Loucy (cell line): ENCODE measurements around the gene SCIMP.
"Not testable (repeated sequence)": the region's sequence is repeated elsewhere in the genome, so short reads cannot be mapped to it uniquely, and the experiment has no call there.

ENCODE experiments used
- H2AFZ ChIP-seq: fragments of 200-600 bp; sonication (generic); 2 replicates; pipeline ENCODE4 v1.6.0; 2016; ENCODE audit warnings: antibody characterized with exemption, mild to moderate bottlenecking, low read length, moderate library complexity
- H3F3A ChIP-seq: fragments of 200-600 bp; 2 replicates; pipeline ENCODE4 v1.6.0; 2016; ENCODE audit warnings: antibody characterized with exemption, low read depth, mild to moderate bottlenecking
- H3K27me3 ChIP-seq: fragments of 200-600 bp; sonication (generic); 2 replicates; pipeline ENCODE4 v1.6.1; 2014; ENCODE audit warnings: low read length, mild to moderate bottlenecking; ENCODE audit not compliant: insufficient read depth, poor library complexity, severe bottlenecking
- H3K36me3 ChIP-seq: fragments of 200-600 bp; sonication (generic); 2 replicates; pipeline ENCODE4 v1.6.1; 2016; ENCODE audit warnings: low read length; ENCODE audit not compliant: insufficient read depth
- H3K4me1 ChIP-seq: fragments of 200-600 bp; sonication (generic); 2 replicates; pipeline ENCODE4 v1.5.1; 2014; ENCODE audit warnings: low read length, mild to moderate bottlenecking; ENCODE audit not compliant: insufficient read depth, poor library complexity, severe bottlenecking
- H3K4me2 ChIP-seq: fragments of 200-600 bp; sonication (generic); 2 replicates; pipeline ENCODE4 v1.6.0; 2014; ENCODE audit warnings: antibody characterized with exemption, low read length, low read depth, mild to moderate bottlenecking; ENCODE audit not compliant: poor library complexity, severe bottlenecking
- H3K4me3 ChIP-seq: fragments of 200-600 bp; sonication (generic); 2 replicates; pipeline ENCODE4 v1.5.1; 2014; ENCODE audit warnings: low read length, mild to moderate bottlenecking, mixed read lengths; ENCODE audit not compliant: poor library complexity, severe bottlenecking
- H3K79me2 ChIP-seq: fragments of 200-600 bp; sonication (generic); 2 replicates; pipeline ENCODE4 v1.6.1; 2014; ENCODE audit warnings: low read length; ENCODE audit not compliant: insufficient read depth
- H3K9ac ChIP-seq: fragments of 200-600 bp; sonication (generic); 2 replicates; pipeline ENCODE4 v1.6.0; 2014; ENCODE audit warnings: mild to moderate bottlenecking, low read depth, low read length, moderate library complexity; ENCODE audit not compliant: poor library complexity, severe bottlenecking
- H3K9me2 ChIP-seq: fragments of 200-600 bp; sonication (generic); replicated peaks from 2 replicates; pipeline ENCODE4 v1.6.1; 2016; ENCODE audit warnings: low read depth, low read length, mixed read lengths
- H3K9me3 ChIP-seq: fragments of 200-600 bp; sonication (generic); 2 replicates; pipeline ENCODE4 v1.6.1; 2014; ENCODE audit warnings: mild to moderate bottlenecking, antibody characterized with exemption, low read length, low read depth; ENCODE audit not compliant: insufficient read depth
- H4K20me1 ChIP-seq: fragments of 200-600 bp; sonication (generic); 2 replicates; pipeline ENCODE4 v1.6.0; 2014; ENCODE audit warnings: antibody characterized with exemption, low read length, mild to moderate bottlenecking; ENCODE audit not compliant: insufficient read depth, poor library complexity, severe bottlenecking
- EZH2phosphoT487 ChIP-seq: fragments of 200-600 bp; IDR thresholded peaks from 2 replicates; pipeline ENCODE4 v1.6.1; 2018; ENCODE audit warnings: antibody characterized with exemption, mild to moderate bottlenecking, moderate library complexity, borderline replicate concordance
- TF ChIP-seq, protein P1 (sequence below): fragments of 200-600 bp; sonication (generic); conservative IDR thresholded peaks from 2 replicates; pipeline ENCODE4 v1.5.1; 2014; ENCODE audit warnings: mild to moderate bottlenecking, antibody characterized with exemption, low read length

SCIMP gene

GRCh38 chr17:5247621-5248020, 13.0 kb upstream of the SCIMP start:
- no peaks in the 10 kb centered on the region for H3K79me2 ChIP-seq
- H3K9me3 ChIP-seq: no peaks in the 10 kb centered on the region
- no peaks in the 10 kb centered on the region for H3K27me3 ChIP-seq
- TF ChIP-seq EZH2phosphoT487: no peak
- TF ChIP-seq, protein P1, sequence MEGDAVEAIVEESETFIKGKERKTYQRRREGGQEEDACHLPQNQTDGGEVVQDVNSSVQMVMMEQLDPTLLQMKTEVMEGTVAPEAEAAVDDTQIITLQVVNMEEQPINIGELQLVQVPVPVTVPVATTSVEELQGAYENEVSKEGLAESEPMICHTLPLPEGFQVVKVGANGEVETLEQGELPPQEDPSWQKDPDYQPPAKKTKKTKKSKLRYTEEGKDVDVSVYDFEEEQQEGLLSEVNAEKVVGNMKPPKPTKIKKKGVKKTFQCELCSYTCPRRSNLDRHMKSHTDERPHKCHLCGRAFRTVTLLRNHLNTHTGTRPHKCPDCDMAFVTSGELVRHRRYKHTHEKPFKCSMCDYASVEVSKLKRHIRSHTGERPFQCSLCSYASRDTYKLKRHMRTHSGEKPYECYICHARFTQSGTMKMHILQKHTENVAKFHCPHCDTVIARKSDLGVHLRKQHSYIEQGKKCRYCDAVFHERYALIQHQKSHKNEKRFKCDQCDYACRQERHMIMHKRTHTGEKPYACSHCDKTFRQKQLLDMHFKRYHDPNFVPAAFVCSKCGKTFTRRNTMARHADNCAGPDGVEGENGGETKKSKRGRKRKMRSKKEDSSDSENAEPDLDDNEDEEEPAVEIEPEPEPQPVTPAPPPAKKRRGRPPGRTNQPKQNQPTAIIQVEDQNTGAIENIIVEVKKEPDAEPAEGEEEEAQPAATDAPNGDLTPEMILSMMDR: no peak
- no peaks in the 10 kb centered on the region for H4K20me1 ChIP-seq
- H3F3A ChIP-seq: no peaks in the 10 kb centered on the region
- no peaks in the 10 kb centered on the region for H3K36me3 ChIP-seq
- H3K9ac ChIP-seq: no peak overlapping the region
- peaks cover 3% of the 10 kb centered on the region for H3K4me1 ChIP-seq
- H2AFZ ChIP-seq: no peak overlapping the region
- no peak overlapping the region for H3K4me3 ChIP-seq
- H3K9me2 ChIP-seq: no peaks in the 10 kb centered on the region
- H3K4me2 ChIP-seq: no peak overlapping the region

GRCh38 chr17:5241861-5242671, 7.4 kb upstream of the SCIMP start:
- H3K9ac ChIP-seq: no peak overlapping the region
- no peak overlapping the region for H3K4me2 ChIP-seq

DNA sequence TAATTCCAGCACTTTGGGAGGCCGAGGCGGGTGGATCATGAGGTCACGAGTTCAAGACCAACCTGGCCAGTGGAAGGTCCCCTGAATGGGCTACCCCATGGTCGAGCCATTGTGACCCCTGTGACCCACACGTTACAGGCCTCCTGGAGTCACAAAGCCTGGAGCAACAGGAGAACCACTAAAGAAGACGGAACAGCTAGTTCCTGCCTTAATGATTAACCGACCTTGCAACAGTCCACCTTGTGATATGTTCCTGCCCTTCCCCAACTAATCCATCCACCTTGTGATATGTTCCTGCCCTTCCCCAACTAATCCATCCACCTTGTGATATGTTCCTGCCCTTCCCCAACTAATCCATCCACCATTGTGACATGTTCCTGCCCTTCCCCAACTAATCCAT, 5.1 kb upstream of the SCIMP start:
- not testable (repeated sequence) for H3K9me3 ChIP-seq, H3K4me3 ChIP-seq, H3K79me2 ChIP-seq, H3K36me3 ChIP-seq, H3F3A ChIP-seq, H3K27me3 ChIP-seq, H3K4me1 ChIP-seq, H4K20me1 ChIP-seq, H3K9ac ChIP-seq, H3K9me2 ChIP-seq, H2AFZ ChIP-seq, H3K4me2 ChIP-seq

More at GRCh38 chr17:5241861-5242671, 7.4 kb upstream of the SCIMP start:
- peaks cover 4% of the 10 kb centered on the region for H3K4me1 ChIP-seq
- H4K20me1 ChIP-seq: no peaks in the 10 kb centered on the region
- no peak overlapping the region for H3K4me3 ChIP-seq
- no peak overlapping the region for H2AFZ ChIP-seq
- no peaks in the 10 kb centered on the region for H3K27me3 ChIP-seq
- H3F3A ChIP-seq: no peaks in the 10 kb centered on the region
- TF ChIP-seq, protein P1: no peak
- no peak for TF ChIP-seq EZH2phosphoT487
- H3K36me3 ChIP-seq: no peaks in the 10 kb centered on the region
- H3K9me3 ChIP-seq: no peaks in the 10 kb centered on the region
- H3K79me2 ChIP-seq: no peaks in the 10 kb centered on the region
- no peaks in the 10 kb centered on the region for H3K9me2 ChIP-seq

DNA sequence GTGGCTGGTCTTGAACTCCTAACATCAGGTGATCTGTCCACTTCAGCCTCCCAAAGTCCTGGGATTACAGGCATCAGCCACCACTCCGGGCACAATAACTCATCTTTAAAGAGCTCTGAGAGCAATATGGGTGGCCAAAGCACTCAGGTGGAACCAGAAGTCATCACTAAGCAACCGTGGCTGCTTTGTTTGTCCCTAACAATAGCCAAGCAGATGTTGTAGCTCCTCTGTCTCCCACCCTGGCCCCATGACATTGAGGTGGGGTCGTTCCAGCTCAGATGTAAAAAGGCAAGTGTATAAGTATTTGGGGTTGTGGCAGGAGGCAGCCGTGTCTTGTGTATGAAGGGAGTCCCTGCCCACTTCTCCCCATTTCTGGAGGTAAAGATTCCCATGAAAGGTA, 3.7 kb upstream of the SCIMP start:
- peaks cover 4% of the 10 kb centered on the region for H3K4me1 ChIP-seq
- H3K4me2 ChIP-seq: no peak overlapping the region
- no peaks in the 10 kb centered on the region for H3K9me3 ChIP-seq

More for the DNA sequence above, 3.7 kb upstream of the SCIMP start:
- no peak overlapping the region for H2AFZ ChIP-seq
- TF ChIP-seq EZH2phosphoT487: no peak
- TF ChIP-seq, protein P1: no peak
- H3F3A ChIP-seq: no peaks in the 10 kb centered on the region
- no peaks in the 10 kb centered on the region for H3K27me3 ChIP-seq
- no peak overlapping the region for H3K4me3 ChIP-seq
- no peaks in the 10 kb centered on the region for H3K36me3 ChIP-seq
- no peaks in the 10 kb centered on the region for H3K9me2 ChIP-seq
- H4K20me1 ChIP-seq: no peaks in the 10 kb centered on the region
- H3K9ac ChIP-seq: no peak overlapping the region
- H3K79me2 ChIP-seq: no peaks in the 10 kb centered on the region
